HL-60 (cell line): ENCODE measurements around the gene CEP295NL.

Source experiments
- DNase-seq, 2 experiments: peaks; one replicate each; pipeline ENCODE4 v3.0.0-alpha.2; 2010 to 2020; ENCODE audit warnings: low read depth in 1 of 2, low spot score in 1 of 2
- H3K27ac ChIP-seq: fragments of 250-450 bp; sonication (Bioruptor Pico); replicated peaks from 2 replicates; pipeline ENCODE4 v1.5.1; 2020; ENCODE audit warnings: mild to moderate bottlenecking, moderate library complexity
- H3K27me3 ChIP-seq: fragments of 250-450 bp; sonication (Bioruptor Pico); 2 replicates; pipeline ENCODE4 v1.5.1; 2021; ENCODE audit warnings: mild to moderate bottlenecking, moderate library complexity; ENCODE audit not compliant: insufficient read depth, poor library complexity, severe bottlenecking
- H3K4me3 ChIP-seq: replicated peaks from 2 replicates; pipeline ENCODE4 v1.5.1; 2011; ENCODE audit warnings: mild to moderate bottlenecking, control low read depth, low read length; ENCODE audit not compliant: insufficient read depth
- GABPA ChIP-seq: IDR thresholded peaks from 2 replicates; pipeline ENCODE4 v1.6.1; 2012; ENCODE audit warnings: low read depth
- POLR2AphosphoS5 ChIP-seq: IDR thresholded peaks from 2 replicates; pipeline ENCODE4 v1.6.1; 2012; ENCODE audit warnings: low read depth
- SPI1 ChIP-seq: IDR thresholded peaks from 2 replicates; pipeline ENCODE4 v1.6.1; 2012; ENCODE audit warnings: low read depth, mild to moderate bottlenecking, borderline replicate concordance
- TF ChIP-seq, protein P1 (sequence below): IDR thresholded peaks from 2 replicates; pipeline ENCODE4 v1.6.1; 2012; ENCODE audit warnings: low read depth; ENCODE audit not compliant: insufficient replicate concordance
- TF ChIP-seq, protein P2 (sequence below): IDR thresholded peaks from one replicate; pipeline ENCODE4 v1.5.1; 2011; ENCODE audit warnings: low read length, control low read depth, inconsistent platforms; ENCODE audit not compliant: insufficient read depth

The CEP295NL gene

GRCh38 chr17:78925234-78925633 is 22.2 kb upstream of the CEP295NL start, which contains the start of gene TIMP2:
TIMP2 (minus strand) TSS chr17:78925387; CDS start chr17:78925088, 299 bp downstream.
- peak within 1 kb of the TSS; percentile 48 for H3K4me3 ChIP-seq
- peak within 1 kb of the TSS; percentile 71 for H3K27ac ChIP-seq
- peak in 1 of 2 experiments; percentile 85 for DNase-seq
- TF ChIP-seq POLR2AphosphoS5: peak; percentile 51; the same call in 1 of the 2 replicates
- TF ChIP-seq, protein P1, sequence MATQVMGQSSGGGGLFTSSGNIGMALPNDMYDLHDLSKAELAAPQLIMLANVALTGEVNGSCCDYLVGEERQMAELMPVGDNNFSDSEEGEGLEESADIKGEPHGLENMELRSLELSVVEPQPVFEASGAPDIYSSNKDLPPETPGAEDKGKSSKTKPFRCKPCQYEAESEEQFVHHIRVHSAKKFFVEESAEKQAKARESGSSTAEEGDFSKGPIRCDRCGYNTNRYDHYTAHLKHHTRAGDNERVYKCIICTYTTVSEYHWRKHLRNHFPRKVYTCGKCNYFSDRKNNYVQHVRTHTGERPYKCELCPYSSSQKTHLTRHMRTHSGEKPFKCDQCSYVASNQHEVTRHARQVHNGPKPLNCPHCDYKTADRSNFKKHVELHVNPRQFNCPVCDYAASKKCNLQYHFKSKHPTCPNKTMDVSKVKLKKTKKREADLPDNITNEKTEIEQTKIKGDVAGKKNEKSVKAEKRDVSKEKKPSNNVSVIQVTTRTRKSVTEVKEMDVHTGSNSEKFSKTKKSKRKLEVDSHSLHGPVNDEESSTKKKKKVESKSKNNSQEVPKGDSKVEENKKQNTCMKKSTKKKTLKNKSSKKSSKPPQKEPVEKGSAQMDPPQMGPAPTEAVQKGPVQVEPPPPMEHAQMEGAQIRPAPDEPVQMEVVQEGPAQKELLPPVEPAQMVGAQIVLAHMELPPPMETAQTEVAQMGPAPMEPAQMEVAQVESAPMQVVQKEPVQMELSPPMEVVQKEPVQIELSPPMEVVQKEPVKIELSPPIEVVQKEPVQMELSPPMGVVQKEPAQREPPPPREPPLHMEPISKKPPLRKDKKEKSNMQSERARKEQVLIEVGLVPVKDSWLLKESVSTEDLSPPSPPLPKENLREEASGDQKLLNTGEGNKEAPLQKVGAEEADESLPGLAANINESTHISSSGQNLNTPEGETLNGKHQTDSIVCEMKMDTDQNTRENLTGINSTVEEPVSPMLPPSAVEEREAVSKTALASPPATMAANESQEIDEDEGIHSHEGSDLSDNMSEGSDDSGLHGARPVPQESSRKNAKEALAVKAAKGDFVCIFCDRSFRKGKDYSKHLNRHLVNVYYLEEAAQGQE: no peak
- H3K27me3 ChIP-seq: no peaks in the 10 kb centered on the region

GRCh38 chr17:78924481-78925151 is 21.6 kb upstream of the CEP295NL start:
- TF ChIP-seq, protein P2, sequence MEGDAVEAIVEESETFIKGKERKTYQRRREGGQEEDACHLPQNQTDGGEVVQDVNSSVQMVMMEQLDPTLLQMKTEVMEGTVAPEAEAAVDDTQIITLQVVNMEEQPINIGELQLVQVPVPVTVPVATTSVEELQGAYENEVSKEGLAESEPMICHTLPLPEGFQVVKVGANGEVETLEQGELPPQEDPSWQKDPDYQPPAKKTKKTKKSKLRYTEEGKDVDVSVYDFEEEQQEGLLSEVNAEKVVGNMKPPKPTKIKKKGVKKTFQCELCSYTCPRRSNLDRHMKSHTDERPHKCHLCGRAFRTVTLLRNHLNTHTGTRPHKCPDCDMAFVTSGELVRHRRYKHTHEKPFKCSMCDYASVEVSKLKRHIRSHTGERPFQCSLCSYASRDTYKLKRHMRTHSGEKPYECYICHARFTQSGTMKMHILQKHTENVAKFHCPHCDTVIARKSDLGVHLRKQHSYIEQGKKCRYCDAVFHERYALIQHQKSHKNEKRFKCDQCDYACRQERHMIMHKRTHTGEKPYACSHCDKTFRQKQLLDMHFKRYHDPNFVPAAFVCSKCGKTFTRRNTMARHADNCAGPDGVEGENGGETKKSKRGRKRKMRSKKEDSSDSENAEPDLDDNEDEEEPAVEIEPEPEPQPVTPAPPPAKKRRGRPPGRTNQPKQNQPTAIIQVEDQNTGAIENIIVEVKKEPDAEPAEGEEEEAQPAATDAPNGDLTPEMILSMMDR: no peak
- TF ChIP-seq, protein P1: no peak
- peak overlapping the region; percentile 48 for H3K4me3 ChIP-seq
- no peaks in the 10 kb centered on the region for H3K27me3 ChIP-seq
- peak overlapping the region; percentile 56 for H3K27ac ChIP-seq
- DNase-seq: no peak

DNA sequence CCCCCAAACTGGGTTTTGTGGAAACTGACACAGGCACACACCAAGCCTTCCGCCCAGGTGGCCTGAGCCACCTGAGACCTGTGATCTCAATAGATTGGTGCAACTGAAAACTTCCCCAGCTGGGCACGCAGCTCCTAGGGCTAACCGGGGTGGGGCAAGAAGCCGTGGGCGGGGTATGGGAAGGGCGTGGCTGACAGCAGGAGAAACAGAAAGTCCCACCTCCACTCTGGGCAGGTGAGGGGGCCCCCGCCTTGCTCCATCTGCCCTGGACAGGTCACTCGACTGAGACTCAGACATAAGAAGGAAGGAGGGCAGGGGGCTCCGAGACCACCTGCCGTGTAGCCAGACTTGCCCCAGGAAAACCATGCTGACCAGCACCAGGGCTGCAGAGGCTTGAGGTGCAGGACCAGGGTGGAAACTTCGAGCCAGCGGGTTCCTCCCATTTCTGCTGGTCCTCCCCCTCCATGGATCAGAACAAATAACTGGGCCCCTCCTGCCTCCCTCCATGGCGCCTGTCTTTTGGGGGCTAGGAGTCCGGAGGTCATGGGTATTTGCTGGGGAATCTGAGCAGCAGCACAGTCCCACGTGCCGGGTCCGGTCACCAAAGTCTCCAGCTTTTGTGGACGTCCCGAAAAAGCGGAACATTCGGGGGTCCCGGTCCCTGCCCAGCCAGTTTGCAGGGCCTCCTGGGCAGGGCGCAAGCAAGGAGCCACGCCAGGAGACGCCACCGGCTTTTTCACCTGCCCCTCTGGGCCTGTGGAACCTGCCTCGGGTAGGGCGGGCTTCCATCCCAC is 20.9 kb upstream of the CEP295NL start:
- TF ChIP-seq POLR2AphosphoS5: no peak
- TF ChIP-seq GABPA: no peak
- TF ChIP-seq, protein P2: no peak
- TF ChIP-seq SPI1: no peak
- TF ChIP-seq, protein P1: no peak
- DNase-seq: peak in 1 of 2 experiments; percentile 88
- Histone ChIP-seq H3K27ac (peak overlapping the region; percentile 56), H3K27me3 (no peaks in the 10 kb centered on the region), H3K4me3 (peak overlapping the region; percentile 48)
